Loucy (cell line): ENCODE results near the gene SLC28A2.
"Not testable (repeated sequence)": the region's sequence is repeated elsewhere in the genome, so short reads cannot be mapped to it uniquely, and the experiment has no call there.

Experiments used
- H2AFZ ChIP-seq: fragments of 200-600 bp; sonication (generic); 2 replicates; pipeline ENCODE4 v1.6.0; 2016; ENCODE audit warnings: antibody characterized with exemption, mild to moderate bottlenecking, low read length, moderate library complexity
- H3F3A ChIP-seq: fragments of 200-600 bp; 2 replicates; pipeline ENCODE4 v1.6.0; 2016; ENCODE audit warnings: antibody characterized with exemption, low read depth, mild to moderate bottlenecking
- H3K27me3 ChIP-seq: fragments of 200-600 bp; sonication (generic); 2 replicates; pipeline ENCODE4 v1.6.1; 2014; ENCODE audit warnings: low read length, mild to moderate bottlenecking; ENCODE audit not compliant: insufficient read depth, poor library complexity, severe bottlenecking
- H3K36me3 ChIP-seq: fragments of 200-600 bp; sonication (generic); 2 replicates; pipeline ENCODE4 v1.6.1; 2016; ENCODE audit warnings: low read length; ENCODE audit not compliant: insufficient read depth
- H3K4me1 ChIP-seq: fragments of 200-600 bp; sonication (generic); 2 replicates; pipeline ENCODE4 v1.5.1; 2014; ENCODE audit warnings: low read length, mild to moderate bottlenecking; ENCODE audit not compliant: insufficient read depth, poor library complexity, severe bottlenecking
- H3K4me2 ChIP-seq: fragments of 200-600 bp; sonication (generic); 2 replicates; pipeline ENCODE4 v1.6.0; 2014; ENCODE audit warnings: antibody characterized with exemption, low read length, low read depth, mild to moderate bottlenecking; ENCODE audit not compliant: poor library complexity, severe bottlenecking
- H3K4me3 ChIP-seq: fragments of 200-600 bp; sonication (generic); 2 replicates; pipeline ENCODE4 v1.5.1; 2014; ENCODE audit warnings: low read length, mild to moderate bottlenecking, mixed read lengths; ENCODE audit not compliant: poor library complexity, severe bottlenecking
- H3K79me2 ChIP-seq: fragments of 200-600 bp; sonication (generic); 2 replicates; pipeline ENCODE4 v1.6.1; 2014; ENCODE audit warnings: low read length; ENCODE audit not compliant: insufficient read depth
- H3K9ac ChIP-seq: fragments of 200-600 bp; sonication (generic); 2 replicates; pipeline ENCODE4 v1.6.0; 2014; ENCODE audit warnings: mild to moderate bottlenecking, low read depth, low read length, moderate library complexity; ENCODE audit not compliant: poor library complexity, severe bottlenecking
- H3K9me2 ChIP-seq: fragments of 200-600 bp; sonication (generic); replicated peaks from 2 replicates; pipeline ENCODE4 v1.6.1; 2016; ENCODE audit warnings: low read depth, low read length, mixed read lengths
- H3K9me3 ChIP-seq: fragments of 200-600 bp; sonication (generic); 2 replicates; pipeline ENCODE4 v1.6.1; 2014; ENCODE audit warnings: mild to moderate bottlenecking, antibody characterized with exemption, low read length, low read depth; ENCODE audit not compliant: insufficient read depth
- H4K20me1 ChIP-seq: fragments of 200-600 bp; sonication (generic); 2 replicates; pipeline ENCODE4 v1.6.0; 2014; ENCODE audit warnings: antibody characterized with exemption, low read length, mild to moderate bottlenecking; ENCODE audit not compliant: insufficient read depth, poor library complexity, severe bottlenecking
- EZH2phosphoT487 ChIP-seq: fragments of 200-600 bp; IDR thresholded peaks from 2 replicates; pipeline ENCODE4 v1.6.1; 2018; ENCODE audit warnings: antibody characterized with exemption, mild to moderate bottlenecking, moderate library complexity, borderline replicate concordance
- TF ChIP-seq, protein P1 (sequence below): fragments of 200-600 bp; sonication (generic); conservative IDR thresholded peaks from 2 replicates; pipeline ENCODE4 v1.5.1; 2014; ENCODE audit warnings: mild to moderate bottlenecking, antibody characterized with exemption, low read length

The SLC28A2 gene

DNA sequence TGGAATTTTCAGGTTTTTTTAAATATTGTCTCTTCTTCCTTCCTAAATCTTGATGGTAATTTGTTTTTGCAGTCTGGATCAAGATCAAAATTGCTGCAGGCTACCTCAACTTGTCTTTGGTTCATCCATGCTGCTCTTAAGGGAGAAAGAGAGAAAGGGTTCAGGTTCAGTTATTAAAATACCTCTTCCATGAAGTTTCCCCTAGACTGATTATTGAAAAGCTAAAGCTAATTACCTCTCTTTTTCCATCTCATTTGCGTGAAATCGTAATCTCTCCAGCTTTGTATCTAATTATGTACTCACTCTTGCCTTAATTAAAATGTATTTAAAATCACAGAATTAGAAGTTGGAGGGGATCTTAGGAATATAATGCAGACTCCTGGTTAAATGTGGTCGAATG is 52.7 kb downstream of the SLC28A2 start:
- Histone ChIP-seq H3K36me3 (no peaks in the 10 kb centered on the region), H3F3A (no peaks in the 10 kb centered on the region), H3K9me2 (no peaks in the 10 kb centered on the region), H3K9me3 (no peaks in the 10 kb centered on the region), H4K20me1 (no peaks in the 10 kb centered on the region), H2AFZ (no peak overlapping the region), H3K4me3 (no peak overlapping the region), H3K4me2 (no peak overlapping the region), H3K4me1 (peaks cover 4% of the 10 kb centered on the region), H3K9ac (no peak overlapping the region), H3K27me3 (no peaks in the 10 kb centered on the region), H3K79me2 (no peaks in the 10 kb centered on the region)
- no peak for TF ChIP-seq EZH2phosphoT487
- TF ChIP-seq, protein P1, sequence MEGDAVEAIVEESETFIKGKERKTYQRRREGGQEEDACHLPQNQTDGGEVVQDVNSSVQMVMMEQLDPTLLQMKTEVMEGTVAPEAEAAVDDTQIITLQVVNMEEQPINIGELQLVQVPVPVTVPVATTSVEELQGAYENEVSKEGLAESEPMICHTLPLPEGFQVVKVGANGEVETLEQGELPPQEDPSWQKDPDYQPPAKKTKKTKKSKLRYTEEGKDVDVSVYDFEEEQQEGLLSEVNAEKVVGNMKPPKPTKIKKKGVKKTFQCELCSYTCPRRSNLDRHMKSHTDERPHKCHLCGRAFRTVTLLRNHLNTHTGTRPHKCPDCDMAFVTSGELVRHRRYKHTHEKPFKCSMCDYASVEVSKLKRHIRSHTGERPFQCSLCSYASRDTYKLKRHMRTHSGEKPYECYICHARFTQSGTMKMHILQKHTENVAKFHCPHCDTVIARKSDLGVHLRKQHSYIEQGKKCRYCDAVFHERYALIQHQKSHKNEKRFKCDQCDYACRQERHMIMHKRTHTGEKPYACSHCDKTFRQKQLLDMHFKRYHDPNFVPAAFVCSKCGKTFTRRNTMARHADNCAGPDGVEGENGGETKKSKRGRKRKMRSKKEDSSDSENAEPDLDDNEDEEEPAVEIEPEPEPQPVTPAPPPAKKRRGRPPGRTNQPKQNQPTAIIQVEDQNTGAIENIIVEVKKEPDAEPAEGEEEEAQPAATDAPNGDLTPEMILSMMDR = no peak

DNA sequence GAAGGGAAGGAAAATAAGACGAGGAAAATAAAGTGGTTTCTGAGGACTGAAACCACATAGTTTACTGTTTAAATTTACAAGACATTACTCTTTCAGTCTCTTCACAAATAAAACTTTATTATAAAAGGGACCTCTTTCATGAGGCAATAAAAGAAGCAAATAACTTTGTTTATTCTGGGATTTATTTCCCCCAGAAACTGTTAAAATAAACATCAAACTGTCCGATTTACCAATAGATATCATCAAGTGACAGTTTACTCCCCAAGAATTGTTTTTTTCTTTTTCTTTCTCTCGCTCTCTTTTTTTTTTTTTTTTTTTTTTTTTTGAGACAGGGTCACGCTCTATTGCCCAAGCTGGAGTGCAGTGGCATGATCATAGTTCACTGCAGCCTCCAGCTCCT is 54.1 kb downstream of the SLC28A2 start:
- H3K4me3 ChIP-seq = no peak overlapping the region
- H3K9me2 ChIP-seq = no peaks in the 10 kb centered on the region
- H3K4me2 ChIP-seq = no peak overlapping the region
- H4K20me1 ChIP-seq = no peaks in the 10 kb centered on the region
- no peaks in the 10 kb centered on the region for H3K27me3 ChIP-seq
- H3K4me1 ChIP-seq = peaks cover 4% of the 10 kb centered on the region
- H3K36me3 ChIP-seq = no peaks in the 10 kb centered on the region
- H3K79me2 ChIP-seq = no peaks in the 10 kb centered on the region
- TF ChIP-seq EZH2phosphoT487 = no peak
- TF ChIP-seq, protein P1 = no peak
- no peaks in the 10 kb centered on the region for H3F3A ChIP-seq
- no peaks in the 10 kb centered on the region for H3K9me3 ChIP-seq
- no peak overlapping the region for H3K9ac ChIP-seq
- H2AFZ ChIP-seq = peak overlapping the region; percentile 65

DNA sequence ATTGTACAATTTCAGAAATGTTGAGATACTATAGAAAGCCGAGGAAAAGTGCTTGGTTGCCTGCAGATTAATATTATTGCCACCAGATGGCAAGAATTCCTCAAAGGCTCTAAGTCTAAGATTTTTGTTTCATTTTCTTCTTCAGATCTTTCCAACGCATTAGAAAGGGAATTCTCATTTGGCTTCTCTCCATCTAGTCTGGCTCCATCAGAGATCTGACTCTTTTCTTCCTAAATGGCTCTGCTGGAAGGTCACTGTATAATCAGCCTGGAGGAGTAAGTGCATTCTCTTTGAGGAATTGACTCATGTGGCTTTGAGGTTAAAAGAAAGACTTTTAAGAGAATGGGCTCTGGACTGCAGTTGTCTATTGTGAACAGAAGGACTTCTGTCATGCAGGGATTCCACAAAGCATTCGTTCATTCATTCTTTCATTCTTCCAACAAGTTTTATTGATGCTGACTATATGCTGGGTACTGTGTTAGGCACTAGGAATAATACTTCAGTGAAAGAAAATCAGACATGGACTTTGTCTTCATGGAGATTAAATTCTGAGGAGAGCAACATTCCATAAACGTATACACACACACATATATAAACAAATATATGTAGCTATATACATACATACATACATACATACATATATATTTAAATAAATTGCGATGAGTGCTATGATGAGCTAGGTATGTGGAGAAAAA is 55.3 kb downstream of the SLC28A2 start:
- no peaks in the 10 kb centered on the region for H3F3A ChIP-seq
- peak overlapping the region; percentile 68 for H3K4me3 ChIP-seq
- H3K27me3 ChIP-seq = no peaks in the 10 kb centered on the region
- peak overlapping the region; percentile 96 for H2AFZ ChIP-seq
- H3K4me1 ChIP-seq = peaks cover 4% of the 10 kb centered on the region
- peak overlapping the region; percentile 68 for H3K4me2 ChIP-seq
- H3K79me2 ChIP-seq = no peaks in the 10 kb centered on the region
- peak overlapping the region; percentile 27 for H3K9ac ChIP-seq
- H4K20me1 ChIP-seq = no peaks in the 10 kb centered on the region
- H3K9me2 ChIP-seq = no peaks in the 10 kb centered on the region
- H3K36me3 ChIP-seq = no peaks in the 10 kb centered on the region
- TF ChIP-seq, protein P1 = peak; percentile 82
- TF ChIP-seq EZH2phosphoT487 = no peak
- H3K9me3 ChIP-seq = no peaks in the 10 kb centered on the region

DNA sequence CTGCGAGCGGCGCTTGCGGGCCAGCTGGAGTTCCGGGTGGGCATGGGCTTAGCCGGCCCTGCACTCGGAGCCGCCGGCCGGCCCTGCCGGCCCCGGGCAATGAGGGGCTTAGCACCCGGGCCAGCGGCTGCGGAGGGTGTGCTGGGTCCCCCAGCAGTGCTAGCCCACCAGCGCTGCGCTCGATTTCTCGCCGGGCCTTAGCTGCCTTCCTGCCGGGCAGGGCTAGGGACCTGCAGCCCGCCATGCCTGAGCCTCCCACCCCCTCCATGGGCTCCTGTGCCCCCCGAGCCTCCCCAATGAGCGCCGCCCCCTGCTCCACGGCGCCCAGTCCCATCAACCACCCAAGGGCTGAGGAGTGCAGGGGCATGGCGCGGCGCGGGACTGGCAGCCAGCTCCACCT is 62.1 kb downstream of the SLC28A2 start:
- H2AFZ ChIP-seq, H3K4me3 ChIP-seq, H3K4me1 ChIP-seq, H4K20me1 ChIP-seq, H3K9me3 ChIP-seq, H3K27me3 ChIP-seq, H3K4me2 ChIP-seq, H3K9me2 ChIP-seq, H3K79me2 ChIP-seq, H3K36me3 ChIP-seq, H3F3A ChIP-seq, H3K9ac ChIP-seq: not testable (repeated sequence)
